Liver (tissue), 3 donors: ENCODE data around the gene GPC2.

Experiments
- SP1 ChIP-seq: IDR thresholded peaks from 2 replicates; pipeline ENCODE4 v1.6.1; 2018; ENCODE audit warnings: antibody characterized with exemption, mild to moderate bottlenecking
- TF ChIP-seq, protein P1 (sequence below): fragments of 150-350 bp; IDR thresholded peaks from 2 replicates; pipeline ENCODE4 v1.5.1; 2017; ENCODE audit warnings: improper control_type of control experiment, low read depth, low read length; ENCODE audit not compliant: missing input control
- donor health status: healthy.
- donor health status: healthy.

DNA sequence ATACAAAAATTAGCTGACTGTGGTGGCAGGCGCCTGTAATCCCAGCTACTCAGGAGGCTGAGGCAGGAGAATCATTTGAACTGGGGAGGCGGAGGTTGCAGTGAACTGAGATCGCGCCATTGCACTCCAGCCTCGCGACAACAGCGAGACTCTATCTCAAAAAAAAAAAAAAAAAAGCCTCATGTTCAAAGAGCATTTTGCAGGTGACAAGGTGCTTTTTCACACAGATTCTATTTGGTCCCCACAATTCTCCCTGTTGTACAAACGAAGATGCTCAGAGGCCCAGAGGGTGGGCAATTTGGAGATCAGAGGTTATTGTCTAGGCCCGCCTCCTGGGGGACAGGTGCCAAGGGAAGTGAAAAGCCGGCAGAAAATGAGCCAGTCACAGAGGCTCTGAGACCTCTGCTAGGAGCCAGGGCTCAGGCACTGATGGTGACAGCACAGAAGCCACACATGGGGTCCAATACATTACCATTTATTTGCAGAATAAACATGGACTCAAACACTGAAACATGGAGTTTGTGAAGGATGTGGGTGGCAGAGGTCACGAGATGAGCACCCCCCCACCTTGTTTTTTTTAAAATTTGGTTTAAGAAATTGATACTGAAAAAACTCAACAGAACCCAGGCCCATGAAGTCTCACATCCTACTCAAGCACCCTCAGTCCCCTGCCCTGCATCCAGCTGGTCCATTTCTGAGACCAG, 7.9 kb downstream of the GPC2 start:
- TF ChIP-seq, protein P1, sequence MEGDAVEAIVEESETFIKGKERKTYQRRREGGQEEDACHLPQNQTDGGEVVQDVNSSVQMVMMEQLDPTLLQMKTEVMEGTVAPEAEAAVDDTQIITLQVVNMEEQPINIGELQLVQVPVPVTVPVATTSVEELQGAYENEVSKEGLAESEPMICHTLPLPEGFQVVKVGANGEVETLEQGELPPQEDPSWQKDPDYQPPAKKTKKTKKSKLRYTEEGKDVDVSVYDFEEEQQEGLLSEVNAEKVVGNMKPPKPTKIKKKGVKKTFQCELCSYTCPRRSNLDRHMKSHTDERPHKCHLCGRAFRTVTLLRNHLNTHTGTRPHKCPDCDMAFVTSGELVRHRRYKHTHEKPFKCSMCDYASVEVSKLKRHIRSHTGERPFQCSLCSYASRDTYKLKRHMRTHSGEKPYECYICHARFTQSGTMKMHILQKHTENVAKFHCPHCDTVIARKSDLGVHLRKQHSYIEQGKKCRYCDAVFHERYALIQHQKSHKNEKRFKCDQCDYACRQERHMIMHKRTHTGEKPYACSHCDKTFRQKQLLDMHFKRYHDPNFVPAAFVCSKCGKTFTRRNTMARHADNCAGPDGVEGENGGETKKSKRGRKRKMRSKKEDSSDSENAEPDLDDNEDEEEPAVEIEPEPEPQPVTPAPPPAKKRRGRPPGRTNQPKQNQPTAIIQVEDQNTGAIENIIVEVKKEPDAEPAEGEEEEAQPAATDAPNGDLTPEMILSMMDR, result no peak
- no peak for TF ChIP-seq SP1
